ENCODE data around the gene BDH1.

The BDH1 gene

GRCh38 chr3:197513953-197514785 is 41.6 kb downstream of the BDH1 start:
- TF ChIP-seq CTCF (IDR thresholded peaks at IDR 0.05; ENCODE audit: extremely low read depth, missing control alignments): no peak
- no peak for DNase-seq (ENCODE audit: low spot score)

GRCh38 chr3:197512691-197513571 is 42.8 kb downstream of the BDH1 start:
- no peak for TF ChIP-seq CTCF (IDR thresholded peaks at IDR 0.05; ENCODE audit: extremely low read depth, missing control alignments)
- no peak for DNase-seq (ENCODE audit: low spot score)

- no peak for DNase-seq (ENCODE audit: low spot score)
- no peak for TF ChIP-seq CTCF (IDR thresholded peaks at IDR 0.05; ENCODE audit: extremely low read depth, missing control alignments)
Measured at GRCh38 chr3:197511853-197512635, 43.7 kb downstream of the BDH1 start.

- no peak for DNase-seq (ENCODE audit: low spot score)
- TF ChIP-seq CTCF (IDR thresholded peaks at IDR 0.05; ENCODE audit: extremely low read depth, missing control alignments): no peak
Measured at GRCh38 chr3:197511130-197511529, 44.6 kb downstream of the BDH1 start.

- no peak for TF ChIP-seq CTCF (IDR thresholded peaks at IDR 0.05; ENCODE audit: extremely low read depth, missing control alignments)
- no peak for DNase-seq (ENCODE audit: low spot score)
Measured at GRCh38 chr3:197510642-197511018, 45.1 kb downstream of the BDH1 start.

GRCh38 chr3:197508924-197509775 is 46.6 kb downstream of the BDH1 start:
- TF ChIP-seq CTCF (IDR thresholded peaks at IDR 0.05; ENCODE audit: extremely low read depth, missing control alignments): no peak
- DNase-seq (ENCODE audit: low spot score): no peak
